CD14-positive monocyte (primary cell): ENCODE data around the gene RHOH. TPM values are rescaled to one million over a fixed set of nuclear protein-coding genes. Genes with fewer than 3 reads are reported as not detected.
A peak's percentile ranks its signal among the peaks of the same experiment; 100 is the strongest.

ENCODE experiments used
- DNase-seq, 3 donors: peaks; one replicate each; pipeline ENCODE4 v3.0.0-alpha.2; 2011 to 2022
- H2AFZ ChIP-seq: 2 replicates; pipeline ENCODE4 v1.6.0; 2012; ENCODE audit warnings: mild to moderate bottlenecking, low read depth, low read length, inconsistent platforms; ENCODE audit not compliant: insufficient read depth, poor library complexity, severe bottlenecking
- H3K27ac ChIP-seq, 2 donors: 1 replicate in 1 of 2; 2 replicates in 1 of 2; pipeline ENCODE4 v1.5.1; 2012 to 2013; ENCODE audit warnings: low read length in 2 of 2, control low read depth in 1 of 2, inconsistent platforms in 1 of 2, low read depth in 1 of 2, mild to moderate bottlenecking in 1 of 2
- H3K27me3 ChIP-seq, 2 donors: one replicate each; pipeline versions ENCODE4 v1.6.0 to v1.6.1; 2011 to 2013; ENCODE audit warnings: low read length in 2 of 2; ENCODE audit not compliant: control insufficient read depth in 2 of 2, insufficient read depth in 2 of 2
- H3K36me3 ChIP-seq, 2 donors: replicated peaks in 1 of 2; 1 replicate in 1 of 2; 2 replicates in 1 of 2; pipeline versions ENCODE4 v1.5.1 to v1.6.1; 2012 to 2013; ENCODE audit warnings: low read length in 2 of 2, control low read depth in 1 of 2, inconsistent platforms in 1 of 2, mild to moderate bottlenecking in 1 of 2; ENCODE audit not compliant: insufficient read depth in 2 of 2, control insufficient read depth in 1 of 2
- H3K4me1 ChIP-seq, 2 donors: 1 replicate in 1 of 2; 2 replicates in 1 of 2; pipeline versions ENCODE4 v1.5.1 to v1.6.1; 2012 to 2013; ENCODE audit warnings: low read length in 2 of 2, control low read depth in 1 of 2, inconsistent platforms in 1 of 2, mild to moderate bottlenecking in 1 of 2, moderate library complexity in 1 of 2; ENCODE audit not compliant: insufficient read depth in 2 of 2, control insufficient read depth in 1 of 2
- H3K4me2 ChIP-seq: replicated peaks from 2 replicates; pipeline ENCODE3; 2012; ENCODE audit warnings: low read length, moderate library complexity, mild to moderate bottlenecking; ENCODE audit not compliant: poor library complexity, severe bottlenecking; ENCODE audit errors: extremely low read depth
- H3K4me3 ChIP-seq, 3 experiments: fragments of 200-600 bp in 1 of 3; sonication (generic) in 1 of 3; replicated peaks in 1 of 3; 1 replicate in 2 of 3; 2 replicates in 1 of 3; pipeline ENCODE4 v1.5.1; 2011 to 2013; ENCODE audit warnings: low read length in 3 of 3, mild to moderate bottlenecking in 3 of 3, control low read depth in 2 of 3, low read depth in 2 of 3, inconsistent platforms in 1 of 3, moderate library complexity in 1 of 3
- H3K79me2 ChIP-seq: 2 replicates; pipeline ENCODE4 v1.6.0; 2012; ENCODE audit warnings: mild to moderate bottlenecking, control low read depth, inconsistent platforms, low read length, moderate library complexity; ENCODE audit not compliant: insufficient read depth
- H3K9ac ChIP-seq: 2 replicates; pipeline ENCODE4 v1.6.0; 2017; ENCODE audit warnings: low read length, mild to moderate bottlenecking; ENCODE audit not compliant: insufficient read depth, poor library complexity, severe bottlenecking
- H3K9me3 ChIP-seq, 2 donors: replicated peaks in 1 of 2; 1 replicate in 1 of 2; 2 replicates in 1 of 2; pipeline versions ENCODE4 v1.5.1 to v1.6.1; 2012 to 2013; ENCODE audit warnings: low read length in 2 of 2, control low read depth in 1 of 2; ENCODE audit not compliant: control insufficient read depth in 1 of 2, insufficient read depth in 1 of 2
- H4K20me1 ChIP-seq: 2 replicates; pipeline ENCODE4 v1.6.0; 2012; ENCODE audit warnings: mild to moderate bottlenecking, low read length, control low read depth, moderate library complexity; ENCODE audit not compliant: insufficient read depth
- H3K27ac Mint-ChIP-seq, 7 donors: one replicate each; pipeline ENCODE4 v1.8.0; 2020; ENCODE audit warnings: mild to moderate bottlenecking in 7 of 7, mixed read lengths in 7 of 7, moderate library complexity in 6 of 7, inconsistent platforms in 2 of 7
- H3K27me3 Mint-ChIP-seq, 3 donors: one replicate each; pipeline ENCODE4 v1.8.0; 2021 to 2022; ENCODE audit warnings: low read depth in 3 of 3, mild to moderate bottlenecking in 3 of 3, mixed read lengths in 3 of 3, moderate library complexity in 3 of 3, inconsistent platforms in 1 of 3
- H3K36me3 Mint-ChIP-seq, 2 donors: one replicate each; pipeline ENCODE4 v1.8.0; 2020; ENCODE audit warnings: mixed read lengths in 2 of 2, inconsistent platforms in 1 of 2, mild to moderate bottlenecking in 1 of 2
- H3K4me1 Mint-ChIP-seq: one replicate; pipeline ENCODE4 v1.8.0; 2020; ENCODE audit warnings: mild to moderate bottlenecking, mixed read lengths
- H3K4me3 Mint-ChIP-seq, 2 donors: one replicate each; pipeline ENCODE4 v1.8.0; 2020; ENCODE audit warnings: mild to moderate bottlenecking in 2 of 2, mixed read lengths in 2 of 2, moderate library complexity in 1 of 2
- H3K9me3 Mint-ChIP-seq, 7 donors: one replicate each; pipeline ENCODE4 v1.8.0; 2020 to 2022; ENCODE audit warnings: mixed read lengths in 7 of 7, mild to moderate bottlenecking in 6 of 7, moderate library complexity in 6 of 7, inconsistent platforms in 2 of 7
- CTCF ChIP-seq: fragments of 200-600 bp; IDR thresholded peaks from one replicate; pipeline ENCODE4 v1.8.0; 2022; ENCODE audit warnings: antibody characterized with exemption, mild to moderate bottlenecking
- WGBS: methylation state at CpG from one replicate; pipeline ENCODE4 v1.1.5; 2013; ENCODE audit warnings: missing lambda C conversion rate; ENCODE audit not compliant: insufficient coverage; 5-methylcytosine and 5-hydroxymethylcytosine counted together
- intact Hi-C, 2 donors: fragments of 100-400 bp; cut with micrococcal nuclease; formaldehyde crosslinking; loops; one replicate each; pipeline versions ENCODE4 v1.15.0 to v1.15.1; 2023
- polyA plus RNA-seq, 3 donors: library from polyadenylated mRNA; depleted of rRNA in 1 of 3; unstranded in 2 of 3; stranded (reverse) in 1 of 3; fragments of 300-500 nt in 2 of 3; fragments of >200 nt in 1 of 3; fragmentation: Illumina TruSeq in 2 of 3; gene quantifications; 1 replicate in 2 of 3; 2 replicates in 1 of 3; pipeline ENCODE4 v1.2.3, GENCODE V29; 2012 to 2021

The RHOH gene
- polyA plus RNA-seq, 3 donors: 0.16 to 1.4 (median 1.2) TPM

GRCh38 chr4:40200875-40201801 is 4.3 kb downstream of the RHOH start:
- no peak for TF ChIP-seq CTCF
- Mint-ChIP-seq H3K4me3 (peak overlapping the region; percentile 70 to 90), H3K36me3 (peaks cover 0 to 3% of the 10 kb centered on the region in 2 donors), H3K27me3 (peaks cover 0 to 4% (median 0%) of the 10 kb centered on the region in 3 donors), H3K27ac (peak overlapping the region; percentile 68 to 90 (median 84)), H3K4me1 (peaks cover 78% of the 10 kb centered on the region), H3K9me3 (peaks cover 0 to 1% (median 0%) of the 10 kb centered on the region in 7 donors)
- Histone ChIP-seq H3K79me2 (peaks cover 46% of the 10 kb centered on the region), H3K4me1 (peaks cover 72 to 78% of the 10 kb centered on the region in 2 donors), H3K4me2 (peak overlapping the region; percentile 65), H3K9ac (peak overlapping the region; percentile 56), H3K27ac (peak overlapping the region in 1 of 2 donors; percentile 76), H3K9me3 (no peaks in the 10 kb centered on the region), H3K27me3 (no peaks in the 10 kb centered on the region), H2AFZ (peak overlapping the region; percentile 44), H4K20me1 (no peaks in the 10 kb centered on the region), H3K4me3 (peak overlapping the region; percentile 25 to 71 (median 69)), H3K36me3 (no peaks in the 10 kb centered on the region)
- intact Hi-C loops: loop anchor here in 1 of 2 donors (5.0 to 10.0 kb wide), 2 partner anchors 46 to 106 kb away; no protein-coding TSS in a partner anchor
- peak; percentile 59 to 82 (median 72) for DNase-seq
- WGBS: 80% methylated on average over 1 of the region's 13 CpGs

- intact Hi-C loops: loop anchor here in 1 of 2 donors (5.0 to 10.0 kb wide), 2 partner anchors 47 to 105 kb away; no protein-coding TSS in a partner anchor
- H3K9ac ChIP-seq: no peak overlapping the region
- H3K79me2 ChIP-seq: peaks cover 46% of the 10 kb centered on the region
- H3K4me3 ChIP-seq: no peak overlapping the region
- no peaks in the 10 kb centered on the region for H3K27me3 ChIP-seq
- no peaks in the 10 kb centered on the region for H4K20me1 ChIP-seq
- H2AFZ ChIP-seq: no peak overlapping the region
- H3K4me1 ChIP-seq: peaks cover 74 to 79% of the 10 kb centered on the region in 2 donors
- no peak for DNase-seq
- Mint-ChIP-seq H3K27me3 (peaks cover 0 to 4% (median 0%) of the 10 kb centered on the region in 3 donors), H3K4me3 (no peak overlapping the region), H3K36me3 (peaks cover 0 to 3% of the 10 kb centered on the region in 2 donors), H3K4me1 (peaks cover 80% of the 10 kb centered on the region), H3K9me3 (no peaks in the 10 kb centered on the region), H3K27ac (peak overlapping the region in 1 of 7 donors; percentile 6)
- no peak for TF ChIP-seq CTCF
- H3K9me3 ChIP-seq: no peaks in the 10 kb centered on the region
- H3K36me3 ChIP-seq: no peaks in the 10 kb centered on the region
- 100% methylated on average over 4 of the region's 4 CpGs for WGBS
- no peak overlapping the region for H3K4me2 ChIP-seq
- no peak overlapping the region for H3K27ac ChIP-seq
Measured at GRCh38 chr4:40201898-40202297, 5.1 kb downstream of the RHOH start.
